ENCODE measurements around the gene IFT80. TPM values are rescaled to one million over a fixed set of nuclear protein-coding genes. Genes with fewer than 3 reads are reported as not detected.

IFT80 gene
- total and polyA plus RNA-seq, 9 of the 15 experiments (the other 6 are each of a cell fraction or from before 2014, with no cell fraction given): 6.7 to 21.1 (median 16.4) TPM

- TF ChIP-seq RERE (CRISPR knock-in tag; IDR thresholded peaks at IDR 0.05; ENCODE audit: borderline replicate concordance) (no peak), MEF2D (tag; conservative IDR thresholded peaks at IDR 0.05; ENCODE audit: low read depth) (0 out of 2 replicates have a peak, but pooled peaks have one; percentile 40)
Measured at GRCh38 chr3:160296591-160296990, 102.4 kb downstream of the IFT80 start (continued).

- WGBS (ENCODE audit: insufficient coverage, low coverage, missing lambda C conversion rate): 65% methylated on average over 3 of the region's 3 CpGs
- POLR2A ChIA-PET: interaction anchor here (1.3 kb wide), 1 partner anchor 11 kb away, joined by 3 read pairs; no protein-coding TSS in a partner anchor
Measured at GRCh38 chr3:160291909-160292299, 107.1 kb downstream of the IFT80 start.

More at GRCh38 chr3:160291909-160292299, 107.1 kb downstream of the IFT80 start:
- Histone ChIP-seq H3K36me3 (ENCODE audit: control insufficient read depth, insufficient read depth, low read length) (no peaks in the 10 kb centered on the region), H3K9me3 (replicated peaks; ENCODE audit: control insufficient read depth, insufficient read depth, low read depth, low read length) (no peaks in the 10 kb centered on the region), H3K27ac (ENCODE audit: extremely low read depth, low read depth, low read length) (no peak overlapping the region), H2AFZ (ENCODE audit: low read depth, low read length) (no peak overlapping the region), H3K9me1 (ENCODE audit: control insufficient read depth, insufficient read depth, low read length) (no peaks in the 10 kb centered on the region), H3K79me2 (ENCODE audit: control insufficient read depth, insufficient read depth, low read length) (no peaks in the 10 kb centered on the region), H3K27me3 (ENCODE audit: control insufficient read depth in 2 of 2, insufficient read depth in 2 of 2, low read length in 2 of 2) (no peaks in the 10 kb centered on the region), H3K4me3 (no peak overlapping the region), H3K4me1 (replicated peaks in 1 of 2; ENCODE audit: control insufficient read depth in 2 of 2, insufficient read depth in 2 of 2, low read length in 2 of 2) (no peaks in the 10 kb centered on the region), H3K9ac (ENCODE audit: insufficient read depth in 1 of 2, low read depth in 2 of 2, low read length in 2 of 2) (no peak overlapping the region), H4K20me1 (replicated peaks; ENCODE audit: control insufficient read depth, insufficient read depth, low read length) (no peaks in the 10 kb centered on the region), H3K4me2 (ENCODE audit: insufficient read depth, low read length) (no peak overlapping the region)
- DNase-seq (ENCODE audit: extremely low read depth in 1 of 4, low spot score in 3 of 4) (no peak), FAIRE-seq (no peak), ATAC-seq (no peak)
- in situ Hi-C loops (cut with MboI) (no loop called here), intact Hi-C loops (cut with micrococcal nuclease) (no loop called here)
- CTCF ChIA-PET (ENCODE audit: low intra/inter-chr PET ratio): no interaction called here
- TF ChIP-seq FOXJ2 (tag; IDR thresholded peaks at IDR 0.05): no peak
- peak; percentile 64 for TF ChIP-seq NFIC (IDR thresholded peaks at IDR 0.05)
- BruUV-seq (replicated peaks): no TSS peak

Measured in K562 (cell line).